Keratinocyte (primary cell): ENCODE results near the gene LMO7.

Experiments used
- EZH2 ChIP-seq: IDR thresholded peaks from one replicate; pipeline ENCODE4 v1.6.1; 2012; ENCODE audit warnings: inconsistent platforms, mild to moderate bottlenecking, low read length, moderate library complexity
- TF ChIP-seq, protein P1 (sequence below), 3 experiments: IDR thresholded peaks in 1 of 3; conservative IDR thresholded peaks in 1 of 3; optimal IDR thresholded peaks in 1 of 3; 2 replicates in 2 of 3; 3 replicates in 1 of 3; pipeline versions ENCODE3 to v1.5.1; 2011; ENCODE audit warnings: low read length in 3 of 3, mild to moderate bottlenecking in 3 of 3, moderate library complexity in 2 of 3, control low read depth in 1 of 3, inconsistent platforms in 1 of 3; ENCODE audit not compliant: insufficient read depth in 2 of 3; ENCODE audit errors: extremely low read depth in 1 of 3

DNA sequence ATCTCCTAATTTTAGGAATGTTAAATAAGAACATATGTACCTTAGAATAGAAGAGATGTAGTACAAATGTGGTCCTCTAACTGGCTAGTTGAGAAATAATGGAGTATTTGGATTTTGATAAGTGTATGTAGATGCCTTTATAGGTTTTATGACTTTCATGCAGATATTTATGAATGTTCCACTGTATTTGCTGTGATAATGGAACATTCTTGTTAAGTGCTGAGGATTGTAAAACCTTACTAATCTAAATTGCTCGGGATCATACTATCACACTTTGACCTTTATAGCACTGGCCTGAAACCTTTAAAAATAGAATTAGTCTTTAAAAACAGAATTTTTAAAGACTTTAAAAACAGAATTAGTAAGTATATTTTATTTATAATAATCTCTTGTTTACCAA, 135.1 kb downstream of the LMO7 start:
- TF ChIP-seq, protein P1, sequence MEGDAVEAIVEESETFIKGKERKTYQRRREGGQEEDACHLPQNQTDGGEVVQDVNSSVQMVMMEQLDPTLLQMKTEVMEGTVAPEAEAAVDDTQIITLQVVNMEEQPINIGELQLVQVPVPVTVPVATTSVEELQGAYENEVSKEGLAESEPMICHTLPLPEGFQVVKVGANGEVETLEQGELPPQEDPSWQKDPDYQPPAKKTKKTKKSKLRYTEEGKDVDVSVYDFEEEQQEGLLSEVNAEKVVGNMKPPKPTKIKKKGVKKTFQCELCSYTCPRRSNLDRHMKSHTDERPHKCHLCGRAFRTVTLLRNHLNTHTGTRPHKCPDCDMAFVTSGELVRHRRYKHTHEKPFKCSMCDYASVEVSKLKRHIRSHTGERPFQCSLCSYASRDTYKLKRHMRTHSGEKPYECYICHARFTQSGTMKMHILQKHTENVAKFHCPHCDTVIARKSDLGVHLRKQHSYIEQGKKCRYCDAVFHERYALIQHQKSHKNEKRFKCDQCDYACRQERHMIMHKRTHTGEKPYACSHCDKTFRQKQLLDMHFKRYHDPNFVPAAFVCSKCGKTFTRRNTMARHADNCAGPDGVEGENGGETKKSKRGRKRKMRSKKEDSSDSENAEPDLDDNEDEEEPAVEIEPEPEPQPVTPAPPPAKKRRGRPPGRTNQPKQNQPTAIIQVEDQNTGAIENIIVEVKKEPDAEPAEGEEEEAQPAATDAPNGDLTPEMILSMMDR (optimal IDR thresholded peaks at IDR 0.05 in 1 of 3, IDR thresholded peaks at IDR 0.05 in 1 of 3, conservative IDR thresholded peaks at IDR 0.05 in 1 of 3; ENCODE audit: extremely low read depth in 1 of 3, insufficient read depth in 2 of 3, low read length in 3 of 3), result no peak
- no peak for TF ChIP-seq EZH2
